GM19351 (cell line): ENCODE measurements around the gene GPATCH4.
"Not testable (repeated sequence)": the region's sequence is repeated elsewhere in the genome, so short reads cannot be mapped to it uniquely, and the experiment has no call there.

ENCODE experiments used
- ATAC-seq: cut with Tn5 transposase; IDR thresholded peaks from one replicate; pipeline ENCODE4 v1.9.1; 2021; ENCODE audit warnings: mild to moderate bottlenecking, moderate library complexity; ENCODE audit not compliant: unreplicated experiment

GPATCH4 gene

DNA sequence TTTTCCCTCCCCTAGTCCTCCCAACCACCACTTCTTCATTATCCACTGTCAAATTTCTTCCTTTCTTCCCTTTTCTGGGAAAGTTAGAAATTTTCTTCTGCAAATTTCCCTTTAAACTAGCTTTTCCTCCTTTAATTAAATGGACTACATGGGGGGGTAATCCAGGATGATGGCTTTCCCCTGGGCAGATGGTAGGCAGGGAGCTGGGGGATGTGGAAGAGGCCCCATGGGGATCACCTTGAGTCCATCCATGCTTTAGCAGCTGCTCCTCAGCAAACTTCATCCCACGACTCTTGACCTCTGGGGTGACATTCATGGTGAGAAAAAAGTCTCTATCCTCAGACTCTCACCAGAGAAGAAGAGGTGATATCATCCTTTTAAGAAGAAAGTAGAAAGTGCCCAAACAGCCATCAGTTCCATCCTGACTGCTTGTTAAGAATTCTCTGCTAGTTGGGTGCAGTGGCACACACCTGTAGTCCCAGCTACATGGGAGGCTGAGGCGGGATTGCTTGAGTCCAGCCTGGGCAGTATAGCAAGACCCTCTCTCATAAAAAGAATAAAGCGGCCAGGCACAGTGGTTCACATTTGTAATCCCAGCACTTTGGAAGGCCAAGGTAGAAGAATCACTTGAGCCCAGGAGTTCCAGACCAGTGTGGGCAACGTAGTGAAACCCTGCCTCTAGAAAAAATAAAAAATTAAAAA is 2.4 kb downstream of the GPATCH4 start:
- ATAC-seq = no peak

DNA sequence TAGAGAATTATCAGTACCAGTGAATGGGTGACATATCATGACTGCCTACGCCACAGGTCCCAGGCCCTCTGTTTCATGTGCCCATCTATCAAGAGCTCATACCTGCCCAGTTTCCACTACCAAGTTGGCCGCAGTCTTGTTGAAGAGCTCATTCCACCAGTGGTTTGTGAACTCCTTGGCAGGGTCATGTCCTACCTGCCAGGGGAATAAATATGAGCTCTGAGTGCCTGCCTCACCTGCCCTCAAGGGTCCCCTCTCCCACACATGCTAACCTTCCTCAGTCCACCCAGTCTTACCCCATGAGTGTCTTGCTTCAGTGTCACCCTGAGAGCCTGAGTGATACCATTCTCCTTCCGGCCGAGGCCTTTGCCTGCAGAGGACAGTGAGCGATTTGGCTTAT is 3.2 kb downstream of the GPATCH4 start:
- ATAC-seq = no peak

DNA sequence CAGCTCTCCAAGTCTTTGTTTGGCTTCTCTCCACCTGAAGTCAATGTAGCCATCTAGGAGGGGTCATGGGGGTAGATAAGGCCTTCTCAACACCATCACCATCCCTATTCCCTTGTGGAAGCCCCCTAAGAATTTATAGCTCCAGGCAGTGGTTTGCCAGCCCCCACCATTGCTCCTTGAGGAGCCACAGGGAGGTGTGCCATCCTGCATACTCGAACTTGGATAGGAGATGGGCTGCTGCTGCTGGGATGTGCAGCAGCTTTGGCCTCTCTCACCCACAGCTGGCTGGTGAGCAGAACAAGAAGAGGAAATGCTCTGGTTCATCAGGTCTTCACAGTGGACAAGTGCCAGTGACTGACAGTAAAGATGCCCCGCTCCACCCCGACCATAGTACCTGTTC is 4.9 kb downstream of the GPATCH4 start:
- no peak for ATAC-seq

GRCh38 chr1:156595016-156595415 is 6.3 kb downstream of the GPATCH4 start:
- ATAC-seq = no peak

GRCh38 chr1:156594190-156594589 is 7.1 kb downstream of the GPATCH4 start:
- no peak for ATAC-seq

DNA sequence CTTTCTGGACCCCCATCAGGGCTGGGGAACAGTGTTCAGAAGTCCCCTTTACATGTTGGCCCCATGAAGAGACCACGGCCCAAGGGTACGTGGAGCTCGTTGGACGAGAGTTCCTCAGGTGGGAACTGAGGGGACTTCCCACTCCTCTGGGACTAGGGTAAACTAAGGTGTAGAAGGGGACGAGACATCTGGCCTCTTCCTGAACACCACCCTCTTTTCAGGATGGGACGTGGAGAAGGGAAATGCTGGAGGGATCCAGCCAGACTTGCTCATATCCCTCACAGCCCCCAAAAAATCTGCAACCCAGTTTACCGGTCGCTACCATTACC is 7.7 kb downstream of the GPATCH4 start:
- no peak for ATAC-seq

DNA sequence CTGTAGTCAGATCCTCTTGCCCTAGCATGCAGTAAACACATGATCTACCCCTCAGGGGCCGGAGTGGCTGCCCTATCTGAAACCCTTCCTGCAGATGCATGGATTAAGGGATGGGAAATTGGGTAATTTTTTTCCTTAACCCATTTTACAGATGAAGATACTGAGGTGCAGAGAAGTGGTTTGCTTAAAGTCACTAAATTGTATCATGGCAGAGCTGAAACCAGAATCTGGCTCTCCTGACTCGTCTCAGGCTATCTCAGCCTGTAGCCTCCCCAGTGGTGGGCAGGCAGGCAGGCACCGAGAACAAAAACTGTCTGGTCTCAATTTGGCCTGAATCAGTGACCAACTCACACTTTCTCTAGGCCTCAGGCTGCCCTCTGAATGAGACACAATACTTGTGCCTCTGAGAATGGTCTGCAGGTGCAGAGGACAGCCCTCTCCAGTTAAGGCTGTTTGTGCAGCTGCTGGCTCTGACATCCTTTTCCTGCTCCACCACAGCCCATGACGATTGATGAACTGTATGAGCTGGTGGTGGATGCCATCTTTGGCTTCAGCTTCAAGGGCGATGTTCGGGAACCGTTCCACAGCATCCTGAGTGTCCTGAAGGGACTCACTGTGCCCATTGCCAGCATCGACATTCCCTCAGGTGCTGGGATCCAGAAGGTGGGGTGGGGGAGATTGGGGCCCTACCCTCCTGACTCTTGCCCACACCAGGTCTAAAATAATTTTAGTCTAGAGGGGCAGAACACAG is 8.2 kb downstream of the GPATCH4 start:
- ATAC-seq = no peak

DNA sequence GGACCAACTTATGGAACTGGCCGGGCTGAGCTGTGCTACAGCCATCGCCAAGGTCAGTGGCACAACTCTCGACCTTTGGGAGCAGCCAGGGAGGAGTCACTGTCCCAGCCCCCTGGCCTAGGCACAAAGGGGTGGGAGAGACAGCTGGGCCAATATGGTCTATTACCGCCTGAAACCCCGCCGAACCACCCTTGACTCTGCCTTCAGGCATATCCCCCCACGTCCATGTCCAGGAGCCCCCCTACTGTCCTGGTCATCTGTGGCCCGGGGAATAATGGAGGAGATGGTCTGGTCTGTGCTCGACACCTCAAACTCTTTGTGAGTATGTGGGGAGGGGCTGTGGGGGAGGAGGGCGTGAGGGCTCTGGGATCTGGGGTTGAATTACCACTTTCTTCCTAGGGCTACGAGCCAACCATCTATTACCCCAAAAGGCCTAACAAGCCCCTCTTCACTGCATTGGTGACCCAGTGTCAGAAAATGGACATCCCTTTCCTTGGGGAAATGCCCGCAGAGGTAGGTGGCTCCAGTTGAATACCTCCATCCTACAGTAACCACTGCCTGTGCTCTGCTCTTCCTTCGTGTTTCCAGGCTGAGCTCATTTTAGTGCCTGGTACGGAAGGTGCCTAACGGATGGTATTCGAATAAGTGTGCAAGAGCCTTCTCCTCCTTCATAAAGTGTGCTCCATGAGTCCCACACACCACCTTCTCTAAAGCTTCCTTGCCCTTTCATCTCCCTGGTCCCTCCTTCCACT is 8.9 kb downstream of the GPATCH4 start:
- ATAC-seq = no peak

DNA sequence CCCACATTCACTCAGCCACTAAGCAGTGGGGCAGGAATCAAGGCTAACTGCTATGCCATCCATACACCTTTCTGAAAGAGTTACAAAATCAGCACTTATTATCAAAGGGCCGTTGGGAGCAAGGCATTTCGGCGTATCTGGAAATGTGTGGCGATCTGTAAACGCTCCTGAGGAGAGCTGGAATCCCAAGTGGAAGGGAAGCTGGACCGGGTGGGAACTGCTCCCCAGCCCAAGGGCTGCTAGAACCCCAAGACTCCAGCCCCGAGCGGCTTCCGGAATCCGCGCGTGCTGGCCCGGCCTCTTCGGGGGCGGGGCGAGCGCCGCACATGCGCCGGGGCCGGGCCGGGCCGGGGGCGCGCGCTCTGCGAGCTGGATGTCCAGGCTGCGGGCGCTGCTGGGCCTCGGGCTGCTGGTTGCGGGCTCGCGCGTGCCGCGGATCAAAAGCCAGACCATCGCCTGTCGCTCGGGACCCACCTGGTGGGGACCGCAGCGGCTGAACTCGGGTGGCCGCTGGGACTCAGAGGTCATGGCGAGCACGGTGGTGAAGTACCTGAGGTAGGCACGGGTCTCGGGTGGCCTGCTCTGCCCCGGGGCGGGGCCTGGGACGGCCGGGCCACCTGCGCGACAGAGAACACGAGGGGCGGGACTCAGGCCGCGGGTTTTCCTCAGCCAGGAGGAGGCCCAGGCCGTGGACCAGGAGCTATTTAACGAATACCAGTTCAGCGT is 9.7 kb downstream of the GPATCH4 start, which contains the start of gene NAXE:
Gene NAXE, plus strand, starts transcription at position 345 of the 726 bp plus-strand sequence. Its CDS starts 29 bp downstream, at position 374.
- peak; percentile 86 for ATAC-seq

- ATAC-seq = peak; percentile 17
Observed at GRCh38 chr1:156591181-156591431, 10.2 kb downstream of the GPATCH4 start.

GRCh38 chr1:156590326-156591180 is 10.7 kb downstream of the GPATCH4 start:
- no peak for ATAC-seq

GRCh38 chr1:156589546-156589945 is 11.7 kb downstream of the GPATCH4 start:
- no peak for ATAC-seq

DNA sequence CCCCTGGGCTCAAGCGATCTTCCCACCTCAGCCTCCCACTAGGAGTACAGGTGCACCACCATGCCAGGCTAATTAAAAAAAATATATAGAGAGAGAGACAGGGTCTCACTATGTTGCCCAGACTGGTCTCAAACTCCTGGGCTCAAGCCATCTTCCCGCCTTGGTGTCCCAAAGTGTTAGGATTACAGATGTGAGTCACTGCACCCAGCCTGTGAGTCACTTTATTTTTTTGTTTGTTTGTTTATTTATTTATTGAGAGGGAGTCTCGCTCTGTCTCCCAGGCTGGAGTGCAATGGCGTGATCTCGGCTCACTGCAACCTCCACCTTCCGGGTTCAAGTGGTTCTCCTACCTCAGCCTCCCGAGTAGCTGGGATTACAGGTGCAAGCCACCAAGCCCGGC is 13.4 kb downstream of the GPATCH4 start:
- ATAC-seq = not testable (repeated sequence)

GRCh38 chr1:156586892-156587477 is 14.3 kb downstream of the GPATCH4 start:
- no peak for ATAC-seq

GRCh38 chr1:156586323-156586722 is 15.0 kb downstream of the GPATCH4 start:
- ATAC-seq = no peak

GRCh38 chr1:156584813-156585212 is 16.5 kb downstream of the GPATCH4 start:
- no peak for ATAC-seq

- ATAC-seq = no peak
Observed at GRCh38 chr1:156583821-156584622, 17.3 kb downstream of the GPATCH4 start.

GRCh38 chr1:156582388-156583017 is 18.8 kb downstream of the GPATCH4 start:
- ATAC-seq = peak; percentile 56
